ENCODE measurements around the gene ZNF438. TPM values are rescaled to one million over a fixed set of nuclear protein-coding genes. Genes with fewer than 3 reads are reported as not detected.

The ZNF438 gene
- total RNA-seq, 1 experiment from 2014 or later: 0.83 TPM

- H4K20me1 ChIP-seq (ENCODE audit: control insufficient read depth, insufficient read depth, insufficient read length): no peaks in the 10 kb centered on the region
- H3K9ac ChIP-seq (ENCODE audit: extremely low read depth, insufficient read length, low read length): no peak overlapping the region
- H2BK15ac ChIP-seq (ENCODE audit: low read depth, low read length): no peak overlapping the region
- no peak overlapping the region for H2BK5ac ChIP-seq (ENCODE audit: insufficient read length, low read length)
- TF ChIP-seq CTCF (conservative IDR thresholded peaks at IDR 0.05): no peak
- no peak overlapping the region for H3K4me3 Mint-ChIP-seq
- peaks cover 28% of the 10 kb centered on the region for H3K27me3 Mint-ChIP-seq (ENCODE audit: low read depth)
- no peak overlapping the region for H3K56ac ChIP-seq (ENCODE audit: insufficient read length, low read depth, low read length)
- WGBS (ENCODE audit: extremely low coverage, insufficient read length, low lambda C conversion rate): no CpG with 5 or more reads among the region's 12 CpGs
- H3K9me3 ChIP-seq (ENCODE audit: control insufficient read depth, low read depth, low read length): no peaks in the 10 kb centered on the region
- no peak overlapping the region for H3K27ac ChIP-seq (ENCODE audit: insufficient read length, low read depth, low read length)
- H3K18ac ChIP-seq (ENCODE audit: insufficient read length, low read depth, low read length): no peak overlapping the region
- no peak overlapping the region for H3K14ac ChIP-seq (ENCODE audit: insufficient read depth, low read length)
- H3K4me1 ChIP-seq (ENCODE audit: insufficient read depth, low read length): no peaks in the 10 kb centered on the region
- H3K27ac Mint-ChIP-seq: no peak overlapping the region
- no peak overlapping the region for H2BK20ac ChIP-seq (ENCODE audit: low read depth, low read length, poor library complexity, severe bottlenecking)
- no peaks in the 10 kb centered on the region; the same call in 1 of the 2 replicates for H3K27me3 ChIP-seq (ENCODE audit: insufficient read depth, low read length)
- no peaks in the 10 kb centered on the region for H3K9me3 Mint-ChIP-seq
- H3K36me3 Mint-ChIP-seq (ENCODE audit: insufficient read depth in 1 of 3, low read depth in 3 of 3): no peaks in the 10 kb centered on the region
- no peaks in the 10 kb centered on the region for H3K79me2 ChIP-seq (ENCODE audit: insufficient read depth, low read length)
- no peaks in the 10 kb centered on the region for H3K23me2 ChIP-seq (ENCODE audit: insufficient read length, low read depth, low read length, poor library complexity, severe bottlenecking)
- H2AFZ ChIP-seq (ENCODE audit: low read length): no peak overlapping the region
- no peak overlapping the region for H2AK5ac ChIP-seq (ENCODE audit: insufficient read length, low read length)
- peaks cover 5 to 21% of the 10 kb centered on the region in 2 experiments for H3K4me1 Mint-ChIP-seq
- H4K5ac ChIP-seq (ENCODE audit: insufficient read length, low read depth, low read length): no peak overlapping the region
- no peak overlapping the region for H3K4ac ChIP-seq (ENCODE audit: low read depth, low read length)
- no peak overlapping the region for H3T11ph ChIP-seq (ENCODE audit: low read length)
- no peak overlapping the region for H4K91ac ChIP-seq (ENCODE audit: insufficient read length, low read depth, low read length)
- H3K23ac ChIP-seq (ENCODE audit: insufficient read length, low read depth, low read length): no peak overlapping the region
- DNase-seq: no peak
- no peak overlapping the region for H2BK120ac ChIP-seq (ENCODE audit: low read depth, low read length, poor library complexity, severe bottlenecking)
- H4K8ac ChIP-seq (replicated peaks; ENCODE audit: insufficient read length, low read depth, low read length): no peak overlapping the region
- no peaks in the 10 kb centered on the region for H3K79me1 ChIP-seq (ENCODE audit: insufficient read depth, low read depth, low read length, poor library complexity, severe bottlenecking)
- H2BK12ac ChIP-seq (ENCODE audit: insufficient read length, low read depth, low read length): no peak overlapping the region
- H3K4me2 ChIP-seq (ENCODE audit: insufficient read depth, insufficient read length, low read length): no peak overlapping the region
Measured at GRCh38 chr10:30818010-30818660, 213.5 kb downstream of the ZNF438 start.
